NB4 (cell line): Measurements from ENCODE around the gene FOSB.

Experiments
- MYC ChIP-seq: IDR thresholded peaks from 2 replicates; pipeline ENCODE4 v1.6.1; 2011; ENCODE audit warnings: low read depth, low read length
- POLR2A ChIP-seq: IDR thresholded peaks from 2 replicates; pipeline ENCODE4 v1.6.1; 2011; ENCODE audit warnings: mild to moderate bottlenecking; ENCODE audit not compliant: insufficient read length; ENCODE audit errors: extremely low read depth
- TF ChIP-seq, protein P1 (sequence below): IDR thresholded peaks from one replicate; pipeline ENCODE4 v1.5.1; 2012; ENCODE audit warnings: low read depth, low read length

DNA sequence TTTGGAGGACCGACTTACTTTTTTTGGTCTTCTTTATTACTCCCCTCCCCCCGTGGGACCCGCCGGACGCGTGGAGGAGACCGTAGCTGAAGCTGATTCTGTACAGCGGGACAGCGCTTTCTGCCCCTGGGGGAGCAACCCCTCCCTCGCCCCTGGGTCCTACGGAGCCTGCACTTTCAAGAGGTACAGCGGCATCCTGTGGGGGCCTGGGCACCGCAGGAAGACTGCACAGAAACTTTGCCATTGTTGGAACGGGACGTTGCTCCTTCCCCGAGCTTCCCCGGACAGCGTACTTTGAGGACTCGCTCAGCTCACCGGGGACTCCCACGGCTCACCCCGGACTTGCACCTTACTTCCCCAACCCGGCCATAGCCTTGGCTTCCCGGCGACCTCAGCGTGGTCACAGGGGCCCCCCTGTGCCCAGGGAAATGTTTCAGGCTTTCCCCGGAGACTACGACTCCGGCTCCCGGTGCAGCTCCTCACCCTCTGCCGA, 409 bp downstream of the FOSB start:
- TF ChIP-seq, protein P1, sequence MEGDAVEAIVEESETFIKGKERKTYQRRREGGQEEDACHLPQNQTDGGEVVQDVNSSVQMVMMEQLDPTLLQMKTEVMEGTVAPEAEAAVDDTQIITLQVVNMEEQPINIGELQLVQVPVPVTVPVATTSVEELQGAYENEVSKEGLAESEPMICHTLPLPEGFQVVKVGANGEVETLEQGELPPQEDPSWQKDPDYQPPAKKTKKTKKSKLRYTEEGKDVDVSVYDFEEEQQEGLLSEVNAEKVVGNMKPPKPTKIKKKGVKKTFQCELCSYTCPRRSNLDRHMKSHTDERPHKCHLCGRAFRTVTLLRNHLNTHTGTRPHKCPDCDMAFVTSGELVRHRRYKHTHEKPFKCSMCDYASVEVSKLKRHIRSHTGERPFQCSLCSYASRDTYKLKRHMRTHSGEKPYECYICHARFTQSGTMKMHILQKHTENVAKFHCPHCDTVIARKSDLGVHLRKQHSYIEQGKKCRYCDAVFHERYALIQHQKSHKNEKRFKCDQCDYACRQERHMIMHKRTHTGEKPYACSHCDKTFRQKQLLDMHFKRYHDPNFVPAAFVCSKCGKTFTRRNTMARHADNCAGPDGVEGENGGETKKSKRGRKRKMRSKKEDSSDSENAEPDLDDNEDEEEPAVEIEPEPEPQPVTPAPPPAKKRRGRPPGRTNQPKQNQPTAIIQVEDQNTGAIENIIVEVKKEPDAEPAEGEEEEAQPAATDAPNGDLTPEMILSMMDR: peak; percentile 2
- no peak for TF ChIP-seq POLR2A
- no peak for TF ChIP-seq MYC
